ENCODE data around the gene AMMECR1.

The AMMECR1 gene

GRCh38 chrX:110310896-110311295, 7.0 kb downstream of the AMMECR1 start:
- no peak for DNase-seq

GRCh38 chrX:110310000-110310790, 7.7 kb downstream of the AMMECR1 start:
- no peak for DNase-seq

GRCh38 chrX:110308220-110308619, 9.7 kb downstream of the AMMECR1 start:
- DNase-seq: no peak

GRCh38 chrX:110304884-110305283, 13.0 kb downstream of the AMMECR1 start:
- no peak for DNase-seq

GRCh38 chrX:110304371-110304770, 13.5 kb downstream of the AMMECR1 start:
- DNase-seq: no peak

GRCh38 chrX:110302975-110303374, 14.9 kb downstream of the AMMECR1 start:
- no peak for DNase-seq

GRCh38 chrX:110301194-110301593, 16.7 kb downstream of the AMMECR1 start:
- no peak for DNase-seq

GRCh38 chrX:110294087-110294486, 23.8 kb downstream of the AMMECR1 start:
- no peak for DNase-seq

- DNase-seq: no peak
Measured at GRCh38 chrX:110293658-110294057, 24.2 kb downstream of the AMMECR1 start.

- no peak for DNase-seq
Measured at GRCh38 chrX:110287605-110288004, 30.3 kb downstream of the AMMECR1 start.

GRCh38 chrX:110286106-110286505, 31.8 kb downstream of the AMMECR1 start:
- no peak for DNase-seq

GRCh38 chrX:110284159-110284558, 33.7 kb downstream of the AMMECR1 start:
- no peak for DNase-seq

- DNase-seq: no peak
Measured at GRCh38 chrX:110282922-110283321, 35.0 kb downstream of the AMMECR1 start.

- no peak for DNase-seq
Measured at GRCh38 chrX:110281377-110281776, 36.5 kb downstream of the AMMECR1 start.

- no peak for DNase-seq
Measured at GRCh38 chrX:110280954-110281353, 36.9 kb downstream of the AMMECR1 start.

GRCh38 chrX:110277609-110278008, 40.3 kb downstream of the AMMECR1 start:
- DNase-seq: no peak

- DNase-seq: no peak
Measured at GRCh38 chrX:110276778-110277177, 41.1 kb downstream of the AMMECR1 start.

- no peak for DNase-seq
Measured at GRCh38 chrX:110268886-110269285, 49.0 kb downstream of the AMMECR1 start.

GRCh38 chrX:110268395-110268794, 49.5 kb downstream of the AMMECR1 start:
- DNase-seq: no peak

GRCh38 chrX:110267874-110268273, 50.0 kb downstream of the AMMECR1 start:
- no peak for DNase-seq

GRCh38 chrX:110265661-110266060, 52.2 kb downstream of the AMMECR1 start:
- no peak for DNase-seq

GRCh38 chrX:110259117-110259516, 58.8 kb downstream of the AMMECR1 start:
- DNase-seq: no peak

- DNase-seq: no peak
Measured at GRCh38 chrX:110258552-110258951, 59.3 kb downstream of the AMMECR1 start.

GRCh38 chrX:110257889-110258288, 60.0 kb downstream of the AMMECR1 start:
- DNase-seq: no peak

GRCh38 chrX:110252711-110253110, 65.2 kb downstream of the AMMECR1 start:
- no peak for DNase-seq

All from NCI-H2029 (cell line).